ENCODE data around the gene DNER.
"Not testable (repeated sequence)": the region's sequence is repeated elsewhere in the genome, so short reads cannot be mapped to it uniquely, and the experiment has no call there.

Gene DNER

GRCh38 chr2:229339618-229340017 is 374.7 kb downstream of the DNER start:
- H3K4me3 ChIP-seq (ENCODE audit: low read depth, low read length), result no peak overlapping the region
- DNase-seq (ENCODE audit: low read depth), result no peak

GRCh38 chr2:229339171-229339570 is 375.2 kb downstream of the DNER start:
- not testable (repeated sequence) for H3K4me3 ChIP-seq (ENCODE audit: low read depth, low read length); DNase-seq (ENCODE audit: low read depth)

DNA sequence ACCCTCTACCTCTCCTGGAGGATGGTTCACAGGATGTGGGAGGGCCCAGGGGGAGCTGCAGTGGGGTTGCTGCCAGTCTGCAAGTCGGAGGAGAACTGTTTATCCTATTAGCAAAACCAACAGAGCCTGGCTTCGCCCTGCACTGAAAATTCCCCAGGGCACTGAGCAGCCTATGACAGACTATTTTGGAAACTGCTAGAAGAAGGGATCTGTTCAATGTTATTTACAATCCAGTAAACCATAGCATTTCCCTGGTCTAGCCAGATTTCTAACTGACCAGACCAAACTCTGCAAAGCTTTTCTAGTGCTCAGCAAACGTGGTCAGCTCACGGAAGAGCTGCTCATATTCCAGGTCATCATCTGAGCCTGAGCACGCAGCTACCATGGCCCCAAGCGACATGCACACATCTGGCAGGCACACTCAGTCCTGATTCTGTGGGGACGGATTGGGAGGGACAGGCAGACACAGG is 378.4 kb downstream of the DNER start:
- no peak overlapping the region for H3K4me3 ChIP-seq (ENCODE audit: low read depth, low read length)
- no peak for DNase-seq (ENCODE audit: low read depth)

GRCh38 chr2:229335330-229335729 is 379.0 kb downstream of the DNER start:
- DNase-seq (ENCODE audit: low read depth), result no peak
- H3K4me3 ChIP-seq (ENCODE audit: low read depth, low read length), result no peak overlapping the region

DNA sequence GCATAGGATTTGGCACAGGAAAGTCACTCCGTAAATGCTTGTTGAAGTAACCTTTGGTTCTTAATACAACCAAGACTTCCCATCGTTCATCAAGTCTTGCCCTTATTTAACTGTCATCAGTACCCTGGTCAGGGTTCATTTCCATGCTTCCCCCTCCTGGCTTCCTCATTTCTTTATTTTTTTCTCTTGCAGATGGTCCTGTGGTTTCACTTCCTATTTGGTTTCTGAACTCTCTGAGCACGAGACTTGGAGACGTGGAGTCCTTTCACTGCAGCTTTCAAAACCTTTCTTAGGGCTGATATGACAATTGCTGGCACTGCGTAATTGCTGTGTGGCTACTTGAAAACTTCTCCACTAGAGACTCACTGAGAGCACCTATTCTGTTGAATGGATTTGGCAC is 383.4 kb downstream of the DNER start:
- no peak for DNase-seq (ENCODE audit: low read depth)
- no peak overlapping the region for H3K4me3 ChIP-seq (ENCODE audit: low read depth, low read length)

- no peak for DNase-seq (ENCODE audit: low read depth)
- no peak overlapping the region for H3K4me3 ChIP-seq (ENCODE audit: low read depth, low read length)
Observed at GRCh38 chr2:229319558-229319957, 394.8 kb downstream of the DNER start.

DNA sequence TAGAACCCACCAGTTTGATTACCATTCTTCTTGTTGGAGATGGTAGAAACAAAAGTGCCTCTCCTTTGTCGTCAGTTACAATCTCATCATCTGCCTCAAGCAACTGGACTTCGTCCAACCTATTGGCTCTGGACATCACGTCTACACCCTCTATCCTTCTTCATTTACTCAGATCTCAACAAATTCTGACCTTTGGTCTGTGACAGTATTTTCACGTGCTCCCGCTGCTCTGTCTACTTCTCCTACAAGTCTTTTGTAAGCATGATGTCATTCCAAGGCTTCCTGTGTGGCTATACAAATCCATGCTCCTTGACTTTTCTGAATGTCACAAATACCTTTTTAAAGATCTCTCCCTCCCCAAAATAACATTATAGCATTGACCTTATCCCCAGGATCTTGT is 400.2 kb downstream of the DNER start:
- DNase-seq (ENCODE audit: low read depth), result no peak
- H3K4me3 ChIP-seq (ENCODE audit: low read depth, low read length), result no peak overlapping the region

DNA sequence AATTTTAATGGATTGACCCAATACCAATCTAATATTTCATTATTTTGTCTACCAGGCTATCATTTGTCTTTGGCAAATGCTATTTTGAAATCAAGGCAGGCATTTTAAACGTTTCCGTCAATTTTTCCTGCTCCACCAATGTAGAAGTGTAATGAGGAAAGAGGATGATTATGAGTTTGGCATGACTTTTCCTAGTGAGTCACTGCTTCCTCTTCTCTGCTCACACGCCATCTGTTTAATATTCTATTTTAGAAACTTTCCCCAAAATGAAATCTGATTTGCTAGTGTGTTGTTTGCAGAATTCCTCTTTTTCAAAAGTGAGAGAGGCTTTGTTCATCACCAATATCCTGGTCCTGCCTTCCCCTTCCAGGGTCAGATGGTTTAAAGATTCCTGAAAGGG is 400.8 kb downstream of the DNER start:
- H3K4me3 ChIP-seq (ENCODE audit: low read depth, low read length), result no peak overlapping the region
- DNase-seq (ENCODE audit: low read depth), result peak; percentile 51
